HG02588 (cell line): Measurements from ENCODE around the gene NUBPL.
"Not testable (repeated sequence)": the region's sequence is repeated elsewhere in the genome, so short reads cannot be mapped to it uniquely, and the experiment has no call there.

Experiments used
- ATAC-seq: cut with Tn5 transposase; IDR thresholded peaks from one replicate; pipeline ENCODE4 v1.9.1; 2021; ENCODE audit warnings: mild to moderate bottlenecking, moderate library complexity; ENCODE audit not compliant: unreplicated experiment

Gene NUBPL

DNA sequence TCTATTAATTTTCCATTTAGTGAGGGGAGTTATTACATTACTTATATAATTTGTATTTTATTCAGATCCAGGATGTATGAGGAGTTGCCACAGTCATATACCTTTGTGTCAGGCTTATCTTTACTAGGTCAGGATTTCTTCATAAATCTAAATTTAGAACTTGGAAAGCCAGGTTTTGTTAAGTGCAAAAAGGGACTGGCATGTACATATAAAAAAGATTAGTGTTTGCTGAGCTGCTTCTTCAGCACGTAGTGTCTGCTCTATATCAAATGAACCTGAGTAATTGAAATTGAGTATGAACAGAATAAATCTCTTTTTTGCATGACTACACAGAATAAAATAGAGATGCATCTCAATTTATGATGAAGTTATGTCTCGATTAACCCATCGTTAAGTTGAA, 157.4 kb downstream of the NUBPL start:
- ATAC-seq = no peak

DNA sequence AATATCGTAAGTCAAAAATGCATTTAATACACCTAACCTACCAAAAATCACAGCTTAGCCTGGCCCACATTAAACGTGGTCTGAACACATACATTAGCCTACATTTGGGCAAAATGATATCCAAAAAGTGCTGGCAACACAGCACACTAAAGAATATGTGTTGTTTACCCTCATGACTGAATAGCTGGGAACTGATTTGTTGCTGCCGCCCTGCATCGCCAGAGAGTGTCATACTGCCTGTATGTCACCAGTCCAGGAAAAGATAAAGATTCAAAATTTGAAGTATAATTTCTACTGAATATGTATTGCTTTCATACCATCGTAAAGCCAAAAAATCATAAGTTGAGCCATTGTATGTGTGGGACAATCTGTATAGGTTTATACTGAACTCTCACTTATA, 157.8 kb downstream of the NUBPL start:
- no peak for ATAC-seq

DNA sequence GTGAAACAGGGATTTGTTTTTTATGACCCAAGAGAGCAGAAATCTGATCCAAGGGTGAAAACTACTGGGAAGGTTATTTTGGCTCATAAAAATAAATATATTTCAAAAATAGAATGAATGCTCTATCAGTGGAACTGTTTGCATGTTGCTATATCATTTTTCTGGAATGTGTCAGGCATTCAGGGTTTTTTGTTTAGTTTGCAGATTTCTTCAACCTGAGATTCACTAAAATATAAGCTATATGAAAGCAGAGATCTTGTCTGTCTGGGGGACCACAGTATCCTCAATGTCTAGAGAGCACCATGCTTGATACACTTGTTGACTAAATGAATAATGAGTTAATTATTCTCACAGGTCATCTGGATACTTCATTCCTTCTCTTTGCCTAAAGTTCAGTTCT, 165.1 kb downstream of the NUBPL start:
- no peak for ATAC-seq

DNA sequence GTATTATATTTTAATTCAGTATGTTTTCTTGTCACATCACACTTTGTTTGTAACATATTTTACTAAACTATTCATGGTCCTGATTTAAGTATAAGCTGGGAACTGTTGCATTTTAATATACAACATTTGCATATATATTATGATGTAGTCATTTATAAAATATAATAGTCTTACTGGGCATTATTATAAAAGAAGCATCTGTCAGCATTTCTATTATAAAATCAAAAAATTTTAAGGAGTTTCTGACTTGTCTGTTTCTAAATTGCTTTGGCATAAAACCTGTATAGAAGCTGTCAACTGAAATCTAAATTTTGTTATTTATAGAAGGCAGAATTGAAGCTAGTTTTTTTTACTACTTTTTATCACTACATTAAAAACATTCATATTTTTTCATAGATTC, 166.6 kb downstream of the NUBPL start:
- ATAC-seq = no peak

DNA sequence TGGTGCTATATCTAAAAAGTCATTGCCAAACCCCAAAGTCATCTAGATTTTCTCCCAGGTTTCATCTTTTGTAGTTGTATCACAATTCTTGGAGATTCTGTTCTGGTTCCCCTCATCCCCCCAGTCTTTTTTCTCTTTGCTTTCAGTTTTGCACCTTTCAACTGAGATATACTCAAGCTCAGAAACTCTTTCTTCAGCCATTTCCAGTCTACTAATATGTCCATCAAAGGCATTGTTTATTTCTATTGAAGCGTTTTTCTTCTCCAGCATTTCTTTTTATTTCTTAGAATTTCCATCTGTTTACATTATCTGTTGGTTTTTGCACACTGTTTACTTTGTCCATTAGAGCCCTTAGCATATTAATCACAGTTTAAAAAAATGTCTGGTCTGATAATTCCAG, 179.5 kb downstream of the NUBPL start:
- ATAC-seq = no peak

DNA sequence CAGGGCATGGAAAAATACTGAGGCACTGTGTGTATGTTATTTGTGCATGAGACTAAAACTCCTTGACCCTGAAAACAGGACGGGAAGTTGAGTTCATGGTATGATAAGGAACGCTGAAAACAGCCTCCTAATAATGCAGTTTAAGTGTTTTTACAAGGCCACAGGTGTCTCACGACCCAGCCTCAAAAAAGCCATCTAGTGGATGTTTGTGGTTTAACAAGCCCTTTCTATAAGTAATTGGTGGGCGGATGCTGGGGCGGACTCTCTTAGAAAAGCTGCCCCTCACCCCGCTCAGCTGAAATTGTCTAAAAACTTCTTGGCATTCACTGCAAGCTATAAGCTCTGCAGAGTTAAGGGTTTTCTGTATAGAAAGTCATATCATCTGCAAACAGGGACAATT, 184.5 kb downstream of the NUBPL start:
- ATAC-seq = no peak

DNA sequence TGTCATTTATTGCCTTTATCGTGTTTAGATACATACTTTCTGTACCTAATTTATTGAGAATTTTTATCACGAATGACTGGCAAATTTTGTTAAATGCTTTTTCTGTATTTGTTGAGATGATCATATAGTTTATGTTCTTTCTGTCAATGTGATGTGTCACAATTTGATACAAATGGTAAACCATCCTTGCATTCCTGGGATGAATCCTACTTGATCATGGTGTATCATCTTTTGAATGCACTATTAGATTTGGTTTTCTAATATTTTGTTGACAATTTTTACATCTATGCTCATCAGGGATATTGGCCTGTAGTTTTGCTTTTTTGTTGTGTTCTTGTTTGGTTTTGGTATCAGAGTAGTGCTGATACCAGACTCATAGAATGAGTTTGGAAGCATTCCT, 185.1 kb downstream of the NUBPL start:
- ATAC-seq = no peak

DNA sequence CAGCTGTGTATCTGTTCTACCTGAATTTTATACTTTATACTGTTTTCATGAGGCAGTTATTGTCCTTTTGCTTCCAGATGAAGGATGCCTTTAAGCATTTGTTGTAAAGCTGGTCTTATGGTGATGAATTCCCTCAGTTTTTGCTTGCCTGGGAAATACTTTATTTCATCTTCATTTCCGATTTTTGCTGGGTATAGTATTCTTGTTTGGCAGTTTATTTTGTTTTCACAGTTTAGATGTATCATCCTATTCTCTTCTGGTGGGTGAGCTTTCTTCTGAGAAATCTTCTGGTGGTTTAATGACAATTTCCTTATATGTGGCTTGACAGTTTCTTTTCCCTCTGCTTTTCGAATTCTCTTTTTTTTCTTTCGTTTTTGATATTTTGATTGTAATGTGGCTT, 188.1 kb downstream of the NUBPL start:
- ATAC-seq = no peak

DNA sequence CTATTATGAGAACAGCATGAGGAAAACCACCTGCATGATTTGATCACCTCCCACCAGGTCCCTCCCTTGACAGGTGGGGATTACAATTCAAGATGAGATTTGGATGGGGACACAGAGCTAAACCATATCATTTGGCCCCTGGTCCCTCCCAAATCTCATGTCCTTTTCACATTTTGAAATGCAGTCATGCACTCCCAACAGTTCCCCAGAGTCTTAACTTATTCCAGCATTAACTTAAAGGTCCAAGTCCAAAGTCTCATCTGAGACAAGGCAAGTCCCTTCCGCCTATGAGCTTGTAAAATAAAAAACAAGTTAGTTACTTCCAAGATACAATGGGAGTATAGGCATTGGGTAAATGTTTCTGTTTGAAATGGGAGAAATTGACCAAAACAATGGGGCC, 189.8 kb downstream of the NUBPL start:
- ATAC-seq = not testable (repeated sequence)

DNA sequence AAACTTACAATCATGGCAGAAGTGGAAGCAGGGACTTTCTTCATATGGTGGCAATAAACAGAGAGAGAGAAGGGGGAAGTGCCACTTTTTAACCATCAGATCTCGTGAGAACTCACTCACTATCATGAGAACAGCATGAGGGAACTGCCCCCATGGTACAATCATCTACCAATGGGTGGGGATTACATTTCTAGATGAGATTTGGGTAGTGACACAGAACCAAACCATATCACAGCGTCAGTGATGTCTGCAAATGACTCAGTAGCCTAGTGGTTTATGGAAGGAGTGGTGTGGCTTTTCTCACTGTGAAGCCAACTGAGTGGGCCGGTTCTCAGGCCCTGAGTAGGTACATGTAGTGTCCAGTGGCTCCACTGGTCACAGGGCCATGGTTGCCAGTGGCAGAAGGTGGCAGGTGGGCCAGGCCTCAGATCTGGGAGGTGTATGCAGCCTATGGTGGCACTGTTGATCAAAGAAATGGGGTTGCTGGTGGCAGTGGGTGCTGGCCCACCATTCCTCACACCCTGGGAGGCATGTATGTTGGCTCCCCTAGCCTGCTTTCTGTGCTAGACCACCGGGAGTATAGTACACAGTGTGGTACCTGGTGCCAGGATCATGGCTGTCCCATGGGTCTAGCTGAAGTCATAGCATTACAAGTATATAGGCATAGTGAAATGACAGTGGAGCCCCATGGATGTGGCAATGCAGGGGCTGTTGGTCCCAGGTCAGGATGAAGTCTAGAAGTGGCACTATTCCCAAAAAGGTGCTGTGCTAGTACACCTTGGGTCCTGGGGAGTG, 191.9 kb downstream of the NUBPL start:
- no peak for ATAC-seq

DNA sequence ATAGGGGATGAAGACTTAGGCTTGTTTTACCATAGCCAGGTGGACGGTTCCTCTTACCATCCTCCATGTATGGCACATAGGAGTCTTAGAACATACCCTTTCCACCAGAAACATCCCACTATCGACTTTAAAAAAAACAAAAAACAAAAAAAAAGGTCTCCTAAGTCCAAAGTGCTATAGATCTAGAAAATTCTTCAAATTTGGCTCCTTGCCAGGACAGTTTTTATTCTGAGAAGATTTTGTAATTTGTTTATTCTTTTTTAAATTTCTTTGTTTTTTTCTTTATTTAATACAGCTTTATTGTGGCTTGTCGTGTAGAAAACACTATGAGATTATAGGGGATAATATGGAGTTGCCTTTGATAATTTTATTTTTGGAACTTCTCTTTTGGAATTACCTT, 197.7 kb downstream of the NUBPL start:
- ATAC-seq = no peak

DNA sequence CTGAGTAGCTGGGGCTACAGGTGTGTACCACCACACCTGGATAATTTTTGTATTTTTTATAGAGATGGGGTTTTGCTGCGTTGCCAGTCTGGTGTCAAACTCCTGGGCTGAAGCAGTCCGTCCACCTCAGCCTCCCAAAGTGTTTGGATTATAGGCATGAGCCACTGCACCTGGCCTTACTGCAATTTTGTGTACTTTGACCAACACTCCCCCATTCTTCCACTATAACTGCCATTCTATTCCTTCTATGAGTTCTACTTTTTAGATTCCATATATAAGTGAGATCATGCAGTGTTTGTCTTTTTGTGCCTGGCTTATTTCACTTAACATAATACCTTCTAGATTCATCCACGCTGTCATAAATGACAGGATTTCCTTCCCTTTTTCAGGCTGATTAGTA, 199.1 kb downstream of the NUBPL start:
- no peak for ATAC-seq

DNA sequence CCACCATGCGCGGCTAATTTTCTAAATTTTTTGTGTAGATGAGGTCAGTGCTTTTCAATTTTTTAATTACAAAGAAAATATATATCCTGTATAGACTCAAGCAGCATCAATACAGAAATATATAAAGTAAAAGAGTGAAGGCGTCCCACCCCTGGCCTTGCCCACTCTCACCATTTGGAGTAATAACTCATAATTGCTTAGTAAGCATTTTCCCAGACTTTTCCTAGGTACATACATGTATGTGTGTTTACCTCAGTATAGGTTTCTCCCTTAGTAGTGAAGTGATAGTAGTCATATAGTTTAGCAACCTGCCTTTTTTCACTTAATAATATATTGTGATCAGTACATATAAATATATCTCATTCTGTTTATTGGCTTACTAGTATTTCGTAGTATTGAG, 200.1 kb downstream of the NUBPL start:
- no peak for ATAC-seq

DNA sequence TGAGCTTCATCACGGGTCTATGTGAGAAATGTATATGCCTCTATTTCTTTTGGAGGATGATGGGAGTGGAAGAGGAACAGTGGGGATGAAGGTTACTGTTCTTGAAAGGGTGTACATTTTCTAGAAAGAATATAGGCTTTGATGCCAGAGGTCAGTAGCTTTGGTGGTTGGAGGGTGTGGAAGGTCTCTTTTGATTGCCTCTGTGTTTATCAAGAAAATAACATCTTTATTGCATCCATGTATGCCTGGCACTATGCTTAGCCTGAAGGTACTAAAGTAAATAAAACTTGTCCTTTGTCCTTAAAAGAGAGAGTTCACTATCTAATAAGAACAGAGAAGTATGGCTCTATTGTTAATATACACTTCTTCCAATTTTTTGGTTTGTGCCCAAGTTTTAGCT, 201.8 kb downstream of the NUBPL start:
- no peak for ATAC-seq

DNA sequence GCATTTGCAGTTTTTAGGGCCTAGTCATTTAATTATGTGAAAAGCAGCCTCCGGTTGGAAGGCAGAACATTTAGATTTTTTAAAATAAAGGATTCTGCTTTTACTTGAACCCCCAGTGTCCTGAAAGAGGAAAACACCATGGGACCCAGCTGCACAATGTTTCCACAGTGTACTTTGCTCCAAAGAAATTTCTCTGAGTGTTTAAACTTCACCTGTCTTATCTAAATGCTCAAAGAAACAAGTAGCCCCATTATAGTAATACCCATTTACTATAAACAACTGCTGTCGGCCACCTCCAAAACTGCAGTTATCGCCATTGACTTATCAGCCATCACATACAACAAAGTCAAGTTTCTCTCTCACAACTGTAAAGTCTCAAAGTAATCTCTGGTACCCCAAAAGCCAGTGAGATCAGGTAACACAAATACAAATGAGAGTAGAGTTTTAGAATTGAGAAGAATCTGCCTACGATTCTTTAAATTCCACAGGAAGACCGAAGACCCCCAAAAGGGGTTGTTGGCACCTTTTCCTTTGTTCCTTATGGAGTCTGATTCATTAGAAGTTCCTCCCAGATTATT, 205.2 kb downstream of the NUBPL start:
- no peak for ATAC-seq

DNA sequence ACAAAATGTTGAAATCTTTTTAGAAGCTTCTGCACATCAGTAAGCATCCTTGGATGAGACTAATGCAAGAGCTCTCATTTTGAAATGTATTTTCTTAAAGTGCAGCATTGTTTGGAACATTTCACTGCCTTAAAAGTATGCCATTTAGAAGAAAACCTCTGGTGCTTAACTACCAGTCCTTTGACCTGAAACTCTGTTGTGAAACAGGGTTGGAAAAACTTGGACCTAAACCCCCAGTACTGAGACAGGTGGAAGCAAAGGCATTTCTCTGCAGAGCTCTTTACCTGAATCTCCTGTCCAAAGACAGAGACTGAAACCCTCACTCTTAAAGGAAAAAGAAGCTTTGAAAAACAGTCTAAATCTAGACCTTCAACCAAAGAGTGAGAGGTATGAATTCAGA, 207.2 kb downstream of the NUBPL start:
- no peak for ATAC-seq

DNA sequence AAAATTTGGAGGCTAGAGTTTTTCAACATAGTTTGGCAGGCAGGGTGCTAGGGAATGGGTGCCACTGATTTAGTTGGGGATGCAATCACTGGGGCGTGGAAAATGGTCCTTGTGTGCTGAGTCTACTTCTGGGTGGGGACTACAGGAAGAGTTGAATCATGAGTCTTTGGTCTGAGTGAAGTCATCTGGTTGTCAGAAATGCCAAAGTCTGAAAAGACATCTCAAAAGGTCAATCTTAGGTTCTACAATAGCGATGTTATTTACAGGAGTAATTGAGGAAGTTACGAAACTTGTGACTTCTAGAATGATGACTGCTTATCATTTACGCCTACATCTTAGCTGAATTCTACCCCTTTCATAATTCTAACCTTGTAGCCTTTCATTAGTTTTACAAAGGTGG, 209.1 kb downstream of the NUBPL start:
- no peak for ATAC-seq

DNA sequence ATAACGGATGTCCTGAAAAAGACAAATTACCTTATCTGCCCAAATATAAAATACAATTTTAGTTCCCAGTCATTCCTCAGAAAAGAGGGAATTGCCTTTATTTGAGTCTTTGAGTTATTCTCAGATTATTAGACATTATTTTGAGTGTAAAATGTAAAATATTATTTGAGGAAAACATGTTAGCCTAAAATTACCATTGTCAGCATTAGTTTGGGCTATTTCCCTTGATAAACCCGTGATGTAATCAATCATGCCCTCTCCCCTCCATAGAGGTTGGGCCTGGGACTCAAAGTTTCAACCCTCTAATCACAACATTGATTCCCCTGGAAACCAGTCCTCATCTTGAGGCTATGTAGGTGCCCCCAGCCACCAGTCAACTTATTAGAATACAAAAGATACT, 213.4 kb downstream of the NUBPL start:
- ATAC-seq = no peak

DNA sequence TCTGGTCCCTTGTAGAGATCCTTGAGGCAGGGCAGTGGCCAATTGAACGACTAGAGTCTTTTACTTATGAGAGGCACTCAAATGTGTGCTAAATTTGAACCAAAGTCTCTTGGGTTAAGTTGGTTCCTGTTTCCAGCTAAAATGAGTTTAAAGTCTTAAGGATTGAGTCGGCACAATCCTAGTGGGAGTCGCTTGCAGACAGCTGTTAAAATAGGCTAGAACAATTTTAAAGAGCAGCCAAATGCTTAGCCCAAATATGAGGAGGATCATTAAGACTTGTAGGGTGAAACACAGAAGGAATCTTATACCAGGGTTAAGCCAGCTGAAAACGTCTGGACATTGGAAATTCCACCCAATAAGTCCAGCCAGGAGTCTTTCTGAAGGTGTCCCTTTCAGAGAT, 216.1 kb downstream of the NUBPL start:
- no peak for ATAC-seq

DNA sequence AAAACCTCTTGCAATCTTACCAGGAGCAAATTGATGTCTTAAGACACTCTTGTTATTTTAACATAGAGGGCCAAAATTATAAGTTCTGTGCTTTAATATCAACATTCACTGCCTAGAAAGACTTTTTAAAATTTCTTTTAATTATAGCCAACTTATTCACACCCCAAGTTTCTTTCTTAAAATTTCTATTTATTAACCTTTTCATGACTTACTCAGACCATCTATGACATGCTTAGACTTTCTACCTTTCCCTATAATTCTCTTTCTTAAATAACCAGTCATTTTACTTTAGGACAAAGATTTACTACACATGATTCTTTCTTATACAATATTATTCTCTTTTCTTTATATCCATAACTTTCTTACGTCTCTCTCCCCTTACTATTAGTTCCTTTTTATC, 220.4 kb downstream of the NUBPL start:
- no peak for ATAC-seq

DNA sequence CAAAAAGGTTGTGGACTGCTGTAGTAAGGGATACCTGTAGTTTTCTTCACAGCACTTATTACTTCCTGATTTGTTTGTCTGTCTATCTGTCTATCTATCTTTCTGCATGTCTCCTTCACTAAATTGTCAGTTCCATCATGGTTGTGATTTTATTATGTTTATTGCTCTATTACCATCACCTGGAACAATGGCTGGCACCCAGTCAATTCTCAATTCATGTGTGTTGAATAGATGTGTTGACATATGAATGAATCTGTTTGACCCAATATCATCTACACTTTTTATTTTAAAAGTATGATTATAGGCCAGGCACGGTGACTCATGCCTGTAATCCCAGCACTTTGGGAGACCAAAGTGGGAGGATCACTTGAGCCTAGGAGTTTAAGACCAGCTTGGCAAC, 224.4 kb downstream of the NUBPL start:
- ATAC-seq = no peak

DNA sequence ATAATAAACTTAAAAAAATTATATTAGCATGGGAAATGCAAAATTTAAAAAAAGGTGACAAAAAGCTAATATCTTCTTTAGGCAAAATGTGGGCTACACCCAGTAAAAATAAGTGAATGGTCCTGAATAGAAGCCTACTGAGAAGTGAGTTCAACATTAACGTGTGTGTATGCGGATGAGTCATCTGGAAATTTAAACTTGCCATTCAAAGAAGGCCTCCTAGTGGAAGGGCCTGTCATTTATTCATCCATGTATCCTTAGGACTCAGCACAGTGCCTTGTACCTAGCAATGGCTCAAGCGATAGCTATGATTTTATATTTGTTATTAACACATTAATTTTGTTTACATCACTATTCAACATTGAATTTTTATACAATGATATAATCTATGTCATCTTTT, 226.2 kb downstream of the NUBPL start:
- no peak for ATAC-seq

DNA sequence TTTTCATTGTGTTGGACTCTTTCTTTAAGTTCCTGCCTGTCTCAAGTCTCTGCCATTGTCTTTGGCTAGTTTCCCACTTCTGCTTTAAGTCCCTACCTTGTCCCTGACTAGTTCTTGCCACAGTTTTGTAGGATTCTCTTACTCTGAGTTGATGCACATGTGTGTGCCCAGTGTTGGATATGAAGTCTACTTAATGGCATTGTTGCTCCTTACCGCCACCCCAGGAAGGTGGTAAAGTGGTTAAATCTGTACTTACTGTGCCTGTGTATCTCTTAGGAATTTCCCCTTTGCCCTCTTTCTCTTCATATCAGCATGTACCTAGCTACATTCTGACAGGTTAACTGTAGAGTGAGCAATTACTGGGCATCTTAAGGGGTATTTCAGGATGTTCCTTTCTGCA, 227.1 kb downstream of the NUBPL start:
- no peak for ATAC-seq
